Central memory CD8-positive, alpha-beta T cell (primary cell): Measurements from ENCODE around the gene TEDC2.

Experiments
- ATAC-seq: fragments of 150-1000 bp; cut with Tn5 transposase; replicated peaks from 2 replicates; pipeline ENCODE4 v1.10.0; 2022; ENCODE audit warnings: mild to moderate bottlenecking, moderate FRiP score, moderate number of reproducible peaks; ENCODE audit not compliant: poor library complexity, severe bottlenecking; ENCODE audit errors: extremely low read depth
- DNase-seq, 2 donors: peaks; one replicate each; pipeline ENCODE4 v3.0.0; 2021; ENCODE audit warnings: low spot score in 2 of 2
- H3K27ac Mint-ChIP-seq: one replicate; pipeline ENCODE4 v1.8.0; 2022; ENCODE audit warnings: low read depth, mild to moderate bottlenecking, moderate library complexity, mixed read lengths
- H3K27me3 Mint-ChIP-seq: one replicate; pipeline ENCODE4 v1.8.0; 2022; ENCODE audit warnings: mixed read lengths
- H3K36me3 Mint-ChIP-seq: one replicate; pipeline ENCODE4 v1.8.0; 2022; ENCODE audit warnings: mild to moderate bottlenecking, moderate library complexity, mixed read lengths; ENCODE audit not compliant: insufficient read depth
- H3K4me1 Mint-ChIP-seq: one replicate; pipeline ENCODE4 v1.8.0; 2022; ENCODE audit warnings: mixed read lengths
- H3K4me3 Mint-ChIP-seq: one replicate; pipeline ENCODE4 v1.8.0; 2022; ENCODE audit warnings: mild to moderate bottlenecking, moderate library complexity, mixed read lengths
- H3K9me3 Mint-ChIP-seq: one replicate; pipeline ENCODE4 v1.8.0; 2022; ENCODE audit warnings: mixed read lengths

TEDC2 gene

GRCh38 chr16:2471016-2471652 lies 11.2 kb downstream of the TEDC2 start, which contains the start of gene NTN3:
Gene NTN3 (plus strand): TSS chr16:2471297. CDS start chr16:2471702, 405 bp downstream.
- Mint-ChIP-seq H3K36me3 (peaks cover 1% of the 10 kb centered on the region), H3K27ac (no peak within 1 kb of the TSS), H3K4me1 (peaks cover 9% of the 10 kb centered on the region), H3K4me3 (no peak within 1 kb of the TSS), H3K9me3 (no peaks in the 10 kb centered on the region), H3K27me3 (peaks cover 36% of the 10 kb centered on the region)
- DNase-seq (no peak), ATAC-seq (no peak)

GRCh38 chr16:2471653-2472487 lies 12.0 kb downstream of the TEDC2 start:
- DNase-seq = no peak
- Mint-ChIP-seq H3K36me3 (peaks cover 1% of the 10 kb centered on the region), H3K4me1 (peaks cover 15% of the 10 kb centered on the region), H3K27ac (no peak overlapping the region), H3K27me3 (peaks cover 36% of the 10 kb centered on the region), H3K9me3 (no peaks in the 10 kb centered on the region), H3K4me3 (no peak overlapping the region)
- no peak for ATAC-seq

GRCh38 chr16:2472488-2472864 lies 12.6 kb downstream of the TEDC2 start:
- ATAC-seq = no peak
- H3K36me3 Mint-ChIP-seq = peaks cover 1% of the 10 kb centered on the region
- no peak overlapping the region for H3K27ac Mint-ChIP-seq
- no peak for DNase-seq
- H3K4me1 Mint-ChIP-seq = peaks cover 18% of the 10 kb centered on the region
- H3K9me3 Mint-ChIP-seq = no peaks in the 10 kb centered on the region
- no peak overlapping the region for H3K4me3 Mint-ChIP-seq
- H3K27me3 Mint-ChIP-seq = peaks cover 36% of the 10 kb centered on the region

GRCh38 chr16:2472885-2473445 lies 13.1 kb downstream of the TEDC2 start:
- no peaks in the 10 kb centered on the region for H3K9me3 Mint-ChIP-seq
- H3K27ac Mint-ChIP-seq = no peak overlapping the region
- DNase-seq = no peak
- H3K27me3 Mint-ChIP-seq = peaks cover 36% of the 10 kb centered on the region
- no peak for ATAC-seq
- peaks cover 22% of the 10 kb centered on the region for H3K4me1 Mint-ChIP-seq
- peak overlapping the region; percentile 61 for H3K4me3 Mint-ChIP-seq
- peaks cover 1% of the 10 kb centered on the region for H3K36me3 Mint-ChIP-seq

GRCh38 chr16:2473446-2473926 lies 13.6 kb downstream of the TEDC2 start:
- Mint-ChIP-seq H3K36me3 (peaks cover 1% of the 10 kb centered on the region), H3K27ac (no peak overlapping the region), H3K9me3 (no peaks in the 10 kb centered on the region), H3K27me3 (peaks cover 32% of the 10 kb centered on the region), H3K4me3 (peak overlapping the region; percentile 61), H3K4me1 (peaks cover 27% of the 10 kb centered on the region)
- peak; percentile 3 for ATAC-seq
- DNase-seq = no peak

- peak; percentile 79 for ATAC-seq
- no peak overlapping the region for H3K27ac Mint-ChIP-seq
- peaks cover 1% of the 10 kb centered on the region for H3K36me3 Mint-ChIP-seq
- peaks cover 24% of the 10 kb centered on the region for H3K27me3 Mint-ChIP-seq
- DNase-seq = peak; percentile 30 to 35
- peak overlapping the region; percentile 73 for H3K4me3 Mint-ChIP-seq
- peaks cover 27% of the 10 kb centered on the region for H3K4me1 Mint-ChIP-seq
- no peaks in the 10 kb centered on the region for H3K9me3 Mint-ChIP-seq
Observed at GRCh38 chr16:2473999-2474876, 14.3 kb downstream of the TEDC2 start.

- peak; percentile 48 to 51 for DNase-seq
- no peaks in the 10 kb centered on the region for H3K9me3 Mint-ChIP-seq
- H3K36me3 Mint-ChIP-seq = no peaks in the 10 kb centered on the region
- peaks cover 17% of the 10 kb centered on the region for H3K27me3 Mint-ChIP-seq
- H3K4me1 Mint-ChIP-seq = peaks cover 30% of the 10 kb centered on the region
- peak; percentile 54 for ATAC-seq
- no peak within 1 kb of the TSS for H3K27ac Mint-ChIP-seq
- H3K4me3 Mint-ChIP-seq = peak within 1 kb of the TSS; percentile 73
Observed at GRCh38 chr16:2474877-2475412, 15.0 kb downstream of the TEDC2 start, which contains the start of gene TBC1D24. Gene TBC1D24 (plus strand): TSS chr16:2475127. CDS start chr16:2496149, 21,022 bp downstream.

- no peak overlapping the region for H3K27ac Mint-ChIP-seq
- H3K9me3 Mint-ChIP-seq = no peaks in the 10 kb centered on the region
- ATAC-seq = peak; percentile 29
- peaks cover 10% of the 10 kb centered on the region for H3K27me3 Mint-ChIP-seq
- H3K4me3 Mint-ChIP-seq = peak overlapping the region; percentile 73
- DNase-seq = no peak
- H3K4me1 Mint-ChIP-seq = peaks cover 37% of the 10 kb centered on the region
- H3K36me3 Mint-ChIP-seq = no peaks in the 10 kb centered on the region
Observed at GRCh38 chr16:2475413-2476344, 15.8 kb downstream of the TEDC2 start.

GRCh38 chr16:2476345-2476720 lies 16.4 kb downstream of the TEDC2 start:
- no peak for DNase-seq
- Mint-ChIP-seq H3K36me3 (no peaks in the 10 kb centered on the region), H3K4me3 (peak overlapping the region; percentile 73), H3K4me1 (peaks cover 37% of the 10 kb centered on the region), H3K9me3 (no peaks in the 10 kb centered on the region), H3K27me3 (peaks cover 9% of the 10 kb centered on the region), H3K27ac (no peak overlapping the region)
- no peak for ATAC-seq

- Mint-ChIP-seq H3K4me1 (peaks cover 37% of the 10 kb centered on the region), H3K27ac (no peak overlapping the region), H3K27me3 (peaks cover 9% of the 10 kb centered on the region), H3K9me3 (no peaks in the 10 kb centered on the region), H3K36me3 (no peaks in the 10 kb centered on the region), H3K4me3 (peak overlapping the region; percentile 73)
- ATAC-seq (no peak), DNase-seq (no peak)
Observed at GRCh38 chr16:2476741-2477140, 16.8 kb downstream of the TEDC2 start.

GRCh38 chr16:2477327-2477726 lies 17.4 kb downstream of the TEDC2 start:
- DNase-seq = no peak
- no peaks in the 10 kb centered on the region for H3K36me3 Mint-ChIP-seq
- H3K9me3 Mint-ChIP-seq = no peaks in the 10 kb centered on the region
- no peak for ATAC-seq
- H3K27me3 Mint-ChIP-seq = peaks cover 9% of the 10 kb centered on the region
- H3K27ac Mint-ChIP-seq = no peak overlapping the region
- no peak overlapping the region for H3K4me3 Mint-ChIP-seq
- peaks cover 42% of the 10 kb centered on the region for H3K4me1 Mint-ChIP-seq
